PC-3 (cell line): ENCODE data around the gene GMPR.
A peak's percentile ranks its signal among the peaks of the same experiment; 100 is the strongest.

Experiments
- EZH2 ChIP-seq: fragments of 300-600 bp; sonication (generic); IDR thresholded peaks from one replicate; pipeline ENCODE4 v1.6.1; 2017; ENCODE audit warnings: antibody characterized with exemption, mild to moderate bottlenecking, low read length; ENCODE audit not compliant: unreplicated experiment
- EZH2phosphoT487 ChIP-seq: fragments of 300-600 bp; sonication (generic); IDR thresholded peaks from 2 replicates; pipeline ENCODE4 v1.6.1; 2018; ENCODE audit warnings: mild to moderate bottlenecking, antibody characterized with exemption, low read length, borderline replicate concordance
- TF ChIP-seq, protein P1 (sequence below): fragments of 300-600 bp; sonication (generic); conservative IDR thresholded peaks from 2 replicates; pipeline ENCODE4 v1.5.1; 2017; ENCODE audit warnings: antibody characterized with exemption, low read depth, mild to moderate bottlenecking, low read length

DNA sequence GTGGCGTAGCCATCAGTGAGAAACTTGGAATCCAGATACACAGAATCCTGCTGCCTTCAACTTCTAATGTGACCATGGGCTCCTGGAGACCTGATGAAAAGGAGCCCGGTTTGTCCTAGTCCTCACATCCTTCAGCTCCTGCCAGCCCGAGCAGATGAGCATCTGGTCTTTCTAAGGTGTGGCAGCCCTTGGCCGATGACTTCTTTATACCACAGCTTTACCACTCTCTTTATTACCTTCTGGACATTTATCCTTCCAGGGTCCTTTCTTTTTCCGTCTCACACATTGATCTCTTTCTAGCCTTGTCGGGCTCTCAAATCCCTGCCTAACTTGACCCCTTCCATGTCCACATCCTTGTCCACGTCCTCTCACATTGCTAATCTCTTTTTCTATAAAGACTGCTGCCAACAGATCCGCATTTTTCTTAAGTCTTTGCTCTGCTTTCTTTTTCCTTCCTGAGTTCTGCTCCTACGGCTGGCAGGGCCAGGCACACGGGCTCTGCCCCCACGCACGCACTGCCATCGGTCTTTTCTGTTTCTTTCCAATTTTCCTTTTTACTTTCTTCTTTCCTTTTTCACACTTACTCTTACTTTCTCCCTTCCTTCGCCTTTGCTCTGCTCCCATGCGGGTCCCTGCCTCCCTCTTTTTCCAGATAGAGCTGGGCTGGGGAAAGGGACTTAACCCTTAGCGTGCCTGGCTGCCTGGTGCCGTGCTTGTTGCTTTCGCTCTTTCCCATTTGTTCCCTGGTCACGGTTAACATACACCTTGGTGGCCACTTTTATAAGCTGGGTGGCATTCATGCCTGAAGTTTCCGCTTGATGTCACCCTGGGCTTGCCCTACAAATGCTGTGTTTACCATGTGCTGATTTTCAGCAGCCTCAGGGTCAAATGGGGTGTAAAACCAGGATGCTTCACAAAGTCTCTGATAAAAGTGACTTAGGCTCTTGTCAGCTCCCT lies 9.4 kb upstream of the GMPR start:
- TF ChIP-seq, protein P1, sequence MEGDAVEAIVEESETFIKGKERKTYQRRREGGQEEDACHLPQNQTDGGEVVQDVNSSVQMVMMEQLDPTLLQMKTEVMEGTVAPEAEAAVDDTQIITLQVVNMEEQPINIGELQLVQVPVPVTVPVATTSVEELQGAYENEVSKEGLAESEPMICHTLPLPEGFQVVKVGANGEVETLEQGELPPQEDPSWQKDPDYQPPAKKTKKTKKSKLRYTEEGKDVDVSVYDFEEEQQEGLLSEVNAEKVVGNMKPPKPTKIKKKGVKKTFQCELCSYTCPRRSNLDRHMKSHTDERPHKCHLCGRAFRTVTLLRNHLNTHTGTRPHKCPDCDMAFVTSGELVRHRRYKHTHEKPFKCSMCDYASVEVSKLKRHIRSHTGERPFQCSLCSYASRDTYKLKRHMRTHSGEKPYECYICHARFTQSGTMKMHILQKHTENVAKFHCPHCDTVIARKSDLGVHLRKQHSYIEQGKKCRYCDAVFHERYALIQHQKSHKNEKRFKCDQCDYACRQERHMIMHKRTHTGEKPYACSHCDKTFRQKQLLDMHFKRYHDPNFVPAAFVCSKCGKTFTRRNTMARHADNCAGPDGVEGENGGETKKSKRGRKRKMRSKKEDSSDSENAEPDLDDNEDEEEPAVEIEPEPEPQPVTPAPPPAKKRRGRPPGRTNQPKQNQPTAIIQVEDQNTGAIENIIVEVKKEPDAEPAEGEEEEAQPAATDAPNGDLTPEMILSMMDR = peak; percentile 39; the same call in 1 of the 2 replicates
- TF ChIP-seq EZH2 (no peak), EZH2phosphoT487 (no peak)
